NCI-H2227 treated with DMSO at 0.1 percent for 48 hours (cell line): ENCODE measurements around the gene PDLIM5.
"Not testable (repeated sequence)": the region's sequence is repeated elsewhere in the genome, so short reads cannot be mapped to it uniquely, and the experiment has no call there.

ENCODE experiments used
- DNase-seq: peaks from one replicate; lab custom pipeline; 2025; lab: John Stamatoyannopoulos, UW

The PDLIM5 gene, protein sequence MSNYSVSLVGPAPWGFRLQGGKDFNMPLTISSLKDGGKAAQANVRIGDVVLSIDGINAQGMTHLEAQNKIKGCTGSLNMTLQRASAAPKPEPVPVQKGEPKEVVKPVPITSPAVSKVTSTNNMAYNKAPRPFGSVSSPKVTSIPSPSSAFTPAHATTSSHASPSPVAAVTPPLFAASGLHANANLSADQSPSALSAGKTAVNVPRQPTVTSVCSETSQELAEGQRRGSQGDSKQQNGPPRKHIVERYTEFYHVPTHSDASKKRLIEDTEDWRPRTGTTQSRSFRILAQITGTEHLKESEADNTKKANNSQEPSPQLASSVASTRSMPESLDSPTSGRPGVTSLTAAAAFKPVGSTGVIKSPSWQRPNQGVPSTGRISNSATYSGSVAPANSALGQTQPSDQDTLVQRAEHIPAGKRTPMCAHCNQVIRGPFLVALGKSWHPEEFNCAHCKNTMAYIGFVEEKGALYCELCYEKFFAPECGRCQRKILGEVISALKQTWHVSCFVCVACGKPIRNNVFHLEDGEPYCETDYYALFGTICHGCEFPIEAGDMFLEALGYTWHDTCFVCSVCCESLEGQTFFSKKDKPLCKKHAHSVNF

GRCh38 chr4:94451695-94452475, at the start of gene PDLIM5:
Gene PDLIM5, plus strand, starts transcription at chr4:94451942. Its CDS starts 3,347 bp downstream, at chr4:94455289.
- DNase-seq, result peak; percentile 71

- DNase-seq, result not testable (repeated sequence)
These were observed 49.3 kb upstream of the PDLIM5 start for GRCh38 chr4:94402439-94402838.

- DNase-seq, result no peak
These were observed 48.0 kb upstream of the PDLIM5 start for GRCh38 chr4:94403751-94404150.

- DNase-seq, result peak; percentile 57
These were observed 44.9 kb upstream of the PDLIM5 start for GRCh38 chr4:94406668-94407437.

GRCh38 chr4:94407846-94408245, 43.9 kb upstream of the PDLIM5 start:
- DNase-seq, result no peak

DNA sequence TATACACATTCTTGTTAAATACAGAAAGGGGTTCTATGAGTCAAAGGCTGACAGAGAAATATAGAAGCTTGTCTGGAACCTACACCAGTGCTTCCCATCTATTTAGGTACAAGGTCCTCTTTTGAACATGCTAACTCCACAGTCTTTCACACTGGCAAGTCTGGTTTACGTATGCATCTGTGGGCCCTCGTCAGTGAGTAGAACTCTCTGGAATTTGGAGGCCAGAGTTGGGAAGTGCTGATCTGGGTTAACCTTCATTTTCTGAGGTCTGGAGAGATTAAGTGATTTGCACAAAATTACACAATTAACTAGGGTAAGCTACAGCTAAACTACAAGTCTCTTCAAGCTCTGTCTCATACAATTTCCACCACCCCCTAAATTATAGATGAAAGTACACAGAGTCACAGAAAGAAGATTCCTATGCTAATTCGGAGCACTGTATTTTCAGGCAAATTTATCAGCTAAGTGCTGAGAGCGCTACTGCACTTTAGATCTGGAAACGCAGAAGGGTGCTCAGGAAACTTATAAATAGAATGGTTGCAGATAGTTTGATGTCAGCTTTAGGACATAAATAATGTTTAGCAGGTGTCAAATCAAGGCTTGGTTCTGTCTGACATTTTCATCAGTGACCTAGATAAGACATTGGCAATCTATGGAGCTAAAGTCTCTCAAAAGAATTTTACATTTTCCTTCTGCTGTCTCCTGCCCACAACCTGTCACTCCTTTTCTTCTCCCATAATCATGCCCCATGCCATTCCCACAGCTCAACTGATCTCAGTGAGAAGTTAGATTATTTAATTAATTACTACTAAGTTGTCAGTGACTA, 43.0 kb upstream of the PDLIM5 start:
- no peak for DNase-seq

DNA sequence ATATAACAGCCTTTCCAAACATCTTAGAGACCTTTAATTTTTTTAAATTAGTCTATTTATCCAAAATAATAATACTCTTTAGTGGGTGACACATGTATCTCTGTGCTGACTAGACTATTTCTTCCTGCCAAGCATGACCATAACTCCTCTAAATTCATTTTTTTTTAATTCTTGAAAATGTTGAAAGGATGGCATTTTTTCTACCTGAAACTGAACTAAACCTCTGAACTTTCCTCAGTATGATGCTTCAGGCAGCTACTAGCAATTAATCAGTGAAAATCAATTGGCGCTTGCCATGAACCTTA, 42.4 kb upstream of the PDLIM5 start:
- no peak for DNase-seq

DNA sequence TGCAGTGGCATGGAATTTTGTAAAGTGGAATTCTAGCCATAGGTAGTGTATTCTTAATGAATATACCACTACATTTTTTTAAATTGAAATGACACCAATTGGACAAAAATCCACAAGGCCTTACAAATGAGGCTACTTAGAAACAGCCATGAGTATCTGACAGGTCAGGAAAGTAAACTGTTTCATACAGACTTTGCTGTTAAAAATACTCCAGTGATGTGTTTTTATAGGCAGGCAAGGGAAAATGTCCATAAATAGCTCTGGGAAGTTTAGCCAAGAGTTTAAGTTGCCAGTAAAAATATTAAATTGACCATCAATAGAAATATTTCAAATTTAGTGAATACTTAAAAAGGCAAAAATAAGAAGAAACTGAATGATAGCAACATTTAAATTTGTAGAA, 41.8 kb upstream of the PDLIM5 start:
- no peak for DNase-seq

GRCh38 chr4:94410678-94411206, 41.0 kb upstream of the PDLIM5 start:
- no peak for DNase-seq

DNA sequence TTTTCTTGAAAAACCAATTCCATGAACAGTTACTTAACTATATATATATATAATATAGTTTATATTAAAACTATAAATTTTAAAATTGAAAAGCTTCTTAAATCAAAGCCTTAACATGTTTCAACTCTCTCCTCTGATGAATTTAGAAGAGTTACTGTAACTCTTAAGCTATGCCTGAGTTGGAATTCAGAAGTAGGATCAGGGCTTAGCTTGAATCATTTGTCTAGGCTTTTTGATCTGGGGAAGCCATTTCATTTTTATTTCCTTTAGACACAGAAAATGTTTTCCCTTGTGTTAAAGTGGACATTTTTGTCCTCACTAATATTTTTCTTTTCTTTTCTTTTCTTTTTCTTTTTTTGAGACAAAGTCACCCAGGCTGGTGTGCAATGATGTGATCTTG, 40.4 kb upstream of the PDLIM5 start:
- no peak for DNase-seq

GRCh38 chr4:94412019-94412657, 39.6 kb upstream of the PDLIM5 start:
- DNase-seq, result no peak

DNA sequence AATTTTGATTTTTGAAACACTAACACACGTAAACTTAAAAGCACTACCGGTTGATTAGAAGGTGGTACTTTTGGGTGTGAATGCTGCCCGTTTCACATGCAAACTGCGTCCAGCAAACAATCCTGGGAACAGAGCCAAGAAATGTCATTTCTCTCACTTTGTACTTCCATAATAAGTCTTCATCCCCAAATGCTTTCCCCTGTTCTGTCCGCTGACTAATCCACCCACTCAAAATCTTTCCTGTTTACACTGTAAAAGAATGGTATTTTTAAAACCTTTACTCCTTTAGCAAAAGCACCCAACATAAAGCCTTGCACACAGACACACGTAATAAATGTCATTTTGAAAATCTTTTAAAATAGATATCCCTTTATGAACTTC, 39.1 kb upstream of the PDLIM5 start:
- peak; percentile 6 for DNase-seq

DNA sequence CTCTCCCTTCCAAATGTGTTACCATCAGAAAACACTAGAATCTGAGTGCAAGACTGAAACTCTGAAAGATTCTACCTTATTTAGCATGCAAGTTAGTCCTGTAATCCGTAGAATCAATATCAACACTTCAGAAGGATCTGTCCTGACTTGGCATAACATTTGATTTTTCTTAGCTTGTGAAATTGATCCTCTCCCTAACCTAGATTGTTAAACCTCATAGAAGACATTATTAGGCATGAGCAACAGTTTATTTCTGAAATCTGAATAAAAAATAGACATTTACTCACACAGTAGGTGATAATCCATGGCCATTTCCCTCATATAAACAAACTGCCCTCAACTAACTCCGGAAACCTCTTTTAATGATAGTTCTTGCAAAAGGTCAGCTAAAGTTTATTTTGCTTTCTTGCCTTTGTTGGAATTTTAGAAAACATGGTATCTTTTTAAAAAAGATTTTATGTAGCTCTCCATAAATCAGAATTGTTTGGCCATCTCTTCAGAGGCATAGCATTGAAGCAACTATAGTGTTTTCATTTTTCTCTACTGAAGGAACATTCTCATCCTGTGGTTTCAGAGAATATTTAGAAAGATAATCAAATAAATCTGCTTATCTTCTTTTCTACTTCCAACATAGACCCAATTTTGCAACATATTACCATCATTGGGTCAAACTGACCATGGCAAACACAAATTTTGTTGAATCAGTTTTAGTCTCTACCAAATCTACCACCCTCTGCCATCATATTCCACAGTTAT, 38.5 kb upstream of the PDLIM5 start:
- no peak for DNase-seq

GRCh38 chr4:94414907-94415306, 36.8 kb upstream of the PDLIM5 start:
- no peak for DNase-seq

DNA sequence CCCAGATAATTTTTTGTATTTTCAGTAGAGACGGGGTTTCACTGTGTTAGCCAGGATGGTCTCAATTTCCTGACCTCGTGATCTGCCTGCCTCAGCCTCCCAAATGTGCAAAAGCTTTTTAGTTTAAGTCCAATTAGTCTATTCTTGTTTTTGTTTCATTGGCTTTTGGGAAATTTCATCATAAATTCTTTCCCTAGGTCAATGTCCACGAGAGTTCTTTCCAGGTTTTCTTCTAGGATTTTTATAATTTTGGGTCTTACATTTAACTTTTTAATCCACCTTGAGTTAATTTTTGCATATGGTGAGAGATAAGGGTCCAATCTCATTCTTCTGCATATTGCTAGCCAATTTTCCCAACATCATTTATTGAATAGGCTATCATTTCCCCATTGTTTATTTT, 36.3 kb upstream of the PDLIM5 start:
- no peak for DNase-seq

GRCh38 chr4:94416335-94416734, 35.4 kb upstream of the PDLIM5 start:
- DNase-seq, result no peak

DNA sequence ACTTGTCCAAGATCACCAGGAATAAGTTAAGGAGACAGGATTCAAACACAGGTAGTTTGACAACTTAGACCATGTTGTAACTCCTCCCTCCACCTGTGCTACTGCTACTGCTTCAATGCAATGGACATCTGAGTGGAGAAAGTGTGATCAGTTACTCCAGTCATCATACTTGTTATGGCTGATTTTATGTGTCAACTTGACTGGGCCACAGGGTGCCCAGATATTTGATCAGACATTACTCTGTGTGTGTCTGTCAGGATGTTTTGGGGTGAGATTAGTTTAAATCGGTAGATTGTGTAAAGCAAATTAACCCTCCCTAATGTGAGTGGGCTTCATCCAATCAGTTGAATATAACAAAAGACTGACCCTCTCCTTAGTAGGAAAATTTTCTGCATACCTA, 34.8 kb upstream of the PDLIM5 start:
- DNase-seq, result no peak

DNA sequence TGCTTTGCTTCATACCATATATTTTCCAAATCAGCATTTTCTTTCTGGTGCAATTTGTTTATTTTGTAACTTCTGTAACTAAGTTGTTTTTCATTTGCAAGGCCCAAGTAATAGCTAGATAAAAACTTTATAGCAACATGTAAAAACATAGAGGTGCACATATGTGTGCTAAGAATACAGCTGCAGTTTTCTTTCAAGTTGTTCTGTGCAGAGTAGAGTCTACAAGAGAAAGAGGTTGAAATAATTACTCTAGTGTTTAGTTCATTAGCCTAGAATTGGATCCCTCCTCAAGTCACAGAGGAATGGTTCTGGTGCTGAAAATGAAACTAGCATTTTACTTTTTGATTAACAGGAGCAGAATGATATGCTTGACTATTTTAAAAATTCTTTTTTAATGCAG, 32.2 kb upstream of the PDLIM5 start:
- no peak for DNase-seq

GRCh38 chr4:94419956-94420355, 31.8 kb upstream of the PDLIM5 start:
- DNase-seq, result no peak

DNA sequence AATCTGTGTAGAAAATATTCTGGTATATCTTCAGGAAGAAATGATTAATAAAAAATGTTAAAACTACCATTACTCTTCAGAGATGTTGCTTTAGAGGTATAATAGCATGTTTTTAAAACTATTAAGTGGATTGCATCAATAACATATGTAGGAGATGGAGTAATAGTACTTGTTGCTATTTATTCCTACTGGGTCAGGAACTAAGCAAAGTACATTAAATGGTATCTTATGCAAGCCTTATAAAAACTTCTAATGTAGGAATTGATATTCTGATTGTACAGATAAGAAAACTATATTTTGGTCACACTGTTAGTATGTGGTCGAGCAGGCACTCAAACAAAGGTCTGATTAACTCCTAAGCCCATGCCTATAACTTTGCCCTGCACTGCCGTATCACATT, 31.4 kb upstream of the PDLIM5 start:
- DNase-seq, result no peak
